Ovary (tissue), 9 donors: ENCODE measurements around the gene TREM1. TPM values are rescaled to one million over a fixed set of nuclear protein-coding genes. Genes with fewer than 3 reads are reported as not detected.
"Not testable (repeated sequence)": the region's sequence is repeated elsewhere in the genome, so short reads cannot be mapped to it uniquely, and the experiment has no call there.

Source experiments
- DNase-seq, 5 donors: peaks; one replicate each; pipeline ENCODE4 v3.0.0-alpha.2; 2019 to 2020
- H3K27ac ChIP-seq, 2 donors: fragments of 200-600 bp; one replicate each; pipeline versions ENCODE4 v1.5.1 to v1.8.0; 2019 to 2022
- H3K27me3 ChIP-seq: fragments of 200-600 bp; one replicate; pipeline ENCODE4 v1.8.0; 2022
- H3K36me3 ChIP-seq: fragments of 200-600 bp; sonication (generic); one replicate; pipeline ENCODE4 v1.5.1; 2019
- H3K4me1 ChIP-seq: one replicate; pipeline ENCODE4 v1.8.1; 2013; ENCODE audit warnings: mild to moderate bottlenecking, moderate library complexity; ENCODE audit not compliant: insufficient read depth
- H3K4me3 ChIP-seq: fragments of 200-600 bp; sonication (generic); one replicate; pipeline ENCODE4 v1.5.1; 2017
- H3K9me3 ChIP-seq, 2 donors: fragments of 200-600 bp in 1 of 2; sonication (generic) in 1 of 2; one replicate each; pipeline versions ENCODE4 v1.5.1 to v1.8.1; 2013 to 2019; ENCODE audit warnings: mild to moderate bottlenecking in 1 of 2, moderate library complexity in 1 of 2
- EP300 ChIP-seq: sonication (generic); formaldehyde crosslinking; IDR thresholded peaks from one replicate; pipeline ENCODE4 v1.6.1; 2017; ENCODE audit warnings: antibody characterized with exemption
- POLR2A ChIP-seq: fragments of 450-650 bp; IDR thresholded peaks from one replicate; pipeline ENCODE4 v1.6.1; 2017; ENCODE audit warnings: antibody characterized with exemption, mild to moderate bottlenecking, moderate library complexity
- WGBS, 3 donors: extraction: QIAGEN DNeasy Blood & Tissue Kit in 1 of 3; methylation state at CpG; one replicate each; pipeline versions ENCODE4 v1.1.5 to v1.1.7; 2013 to 2017; 5-methylcytosine and 5-hydroxymethylcytosine counted together
- intact Hi-C, 4 donors: fragments of 100-400 bp; cut with DNase I; formaldehyde crosslinking; loops; one replicate each; pipeline versions ENCODE4 v1.11.0 to v1.15.1; 2022 to 2023
- polyA plus RNA-seq, 2 donors: library from polyadenylated mRNA; stranded (reverse); fragments of 200-250 nt in 1 of 2; fragments of 350-450 nt in 1 of 2; fragmentation: Illumina TruSeq in 1 of 2; extraction: RNeasy Lipid Tissue Mini Kit (QIAGEN cat#74804) in 1 of 2; gene quantifications; one replicate each; pipeline ENCODE4 v1.2.3, GENCODE V29; 2013 to 2014
- total RNA-seq, 7 donors: library from RNA; depleted of rRNA in 2 of 7; stranded (reverse); fragments of >200 nt in 2 of 7; fragmentation: NEBNext Ultra II Directional in 3 of 7; extraction: Animal tissue kit (Norgen Biotek cat#: 25700) in 3 of 7; gene quantifications; one replicate each; pipeline versions ENCODE4 v1.1.0 to v1.2.4, GENCODE V29; 2016 to 2023
- TF ChIP-seq, protein P1 (sequence below), 3 donors: fragments of 450-650 bp in 2 of 3; fragments of 200-600 bp in 1 of 3; IDR thresholded peaks; one replicate each; pipeline versions ENCODE4 v1.5.1 to v1.8.0; 2016 to 2022; ENCODE audit warnings: antibody characterized with exemption in 3 of 3, mild to moderate bottlenecking in 1 of 3
- donor health status: DM: no; HTN: no; CAD: no; lungs with moderate emphysema.
- donor health status: DM: no; HTN: no; CAD: no.
- donor health status: Bipolar disorder and iron deficiency.
- donor health status: DM: yes; HTN: yes; CAD: no.
- donor health status: DM: no; HTN: no; CAD: no.
- donor health status: DM: yes; HTN: yes; CAD: no.

The TREM1 gene
- total and polyA plus RNA-seq, 9 donors: 0.34 to 2.9 (median 0.87) TPM

DNA sequence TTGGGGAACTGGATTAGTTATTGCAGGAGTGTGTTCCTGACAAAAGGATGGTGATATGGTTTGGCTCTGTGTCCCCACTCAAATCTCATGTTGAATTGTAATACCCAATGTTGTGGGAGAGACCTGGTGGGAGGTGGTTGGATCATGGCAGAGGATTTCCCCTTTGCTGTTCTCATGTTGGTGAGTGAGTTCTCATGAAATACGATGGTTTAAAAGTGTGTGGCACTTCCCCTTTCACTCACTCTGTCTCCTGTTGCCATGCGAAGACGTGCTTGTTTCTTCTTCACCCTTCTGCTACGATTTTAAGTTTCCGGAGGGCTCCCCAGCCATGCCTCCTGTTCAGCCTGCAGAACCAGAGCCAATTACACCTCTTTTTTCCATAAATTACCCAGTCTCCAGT is 16.2 kb upstream of the TREM1 start:
- Histone ChIP-seq H3K4me3 (no peak overlapping the region), H3K27ac (no peak overlapping the region), H3K27me3 (no peaks in the 10 kb centered on the region), H3K36me3 (no peaks in the 10 kb centered on the region), H3K4me1 (no peaks in the 10 kb centered on the region), H3K9me3 (no peaks in the 10 kb centered on the region)
- intact Hi-C loops: no loop called here
- TF ChIP-seq, protein P1, sequence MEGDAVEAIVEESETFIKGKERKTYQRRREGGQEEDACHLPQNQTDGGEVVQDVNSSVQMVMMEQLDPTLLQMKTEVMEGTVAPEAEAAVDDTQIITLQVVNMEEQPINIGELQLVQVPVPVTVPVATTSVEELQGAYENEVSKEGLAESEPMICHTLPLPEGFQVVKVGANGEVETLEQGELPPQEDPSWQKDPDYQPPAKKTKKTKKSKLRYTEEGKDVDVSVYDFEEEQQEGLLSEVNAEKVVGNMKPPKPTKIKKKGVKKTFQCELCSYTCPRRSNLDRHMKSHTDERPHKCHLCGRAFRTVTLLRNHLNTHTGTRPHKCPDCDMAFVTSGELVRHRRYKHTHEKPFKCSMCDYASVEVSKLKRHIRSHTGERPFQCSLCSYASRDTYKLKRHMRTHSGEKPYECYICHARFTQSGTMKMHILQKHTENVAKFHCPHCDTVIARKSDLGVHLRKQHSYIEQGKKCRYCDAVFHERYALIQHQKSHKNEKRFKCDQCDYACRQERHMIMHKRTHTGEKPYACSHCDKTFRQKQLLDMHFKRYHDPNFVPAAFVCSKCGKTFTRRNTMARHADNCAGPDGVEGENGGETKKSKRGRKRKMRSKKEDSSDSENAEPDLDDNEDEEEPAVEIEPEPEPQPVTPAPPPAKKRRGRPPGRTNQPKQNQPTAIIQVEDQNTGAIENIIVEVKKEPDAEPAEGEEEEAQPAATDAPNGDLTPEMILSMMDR (IDR thresholded peaks at IDR 0.05): no peak
- TF ChIP-seq EP300 (no peak), POLR2A (no peak)
- WGBS, 3 donors: 71 to 79% (median 76%) methylated on average over 5 of the region's 5 CpGs
- DNase-seq: no peak

DNA sequence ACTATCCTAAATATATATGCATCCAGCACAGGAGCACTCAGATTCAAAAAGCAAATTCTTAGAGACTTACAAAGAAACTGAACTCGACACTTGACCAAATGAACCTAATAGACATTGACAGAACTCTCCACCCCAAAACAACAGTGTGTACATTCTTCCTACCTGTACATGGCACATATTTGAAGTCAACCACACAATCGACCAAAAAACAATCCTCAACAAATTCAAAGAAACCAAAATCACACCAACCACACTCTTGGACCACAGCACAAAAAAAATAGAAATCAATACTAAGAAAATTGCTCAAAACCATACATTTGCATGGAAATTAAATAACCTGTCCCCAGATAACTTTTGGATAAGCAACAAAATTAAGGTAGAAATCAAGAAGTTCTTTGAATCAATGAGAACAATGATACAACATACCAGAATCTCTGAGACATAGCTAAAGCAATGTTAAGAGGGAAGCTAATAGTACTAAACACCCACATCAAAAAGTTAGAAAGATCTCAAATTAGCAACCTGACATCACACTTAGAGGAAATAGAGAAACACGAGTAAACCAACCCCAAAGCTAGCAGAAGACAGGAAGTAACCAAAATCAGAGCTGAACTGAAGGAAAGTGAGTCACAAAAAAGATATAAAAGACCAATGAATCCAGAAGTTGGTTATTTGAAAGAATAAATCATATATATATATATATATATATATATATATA is 12.5 kb upstream of the TREM1 start:
- Histone ChIP-seq H3K4me1 (no peaks in the 10 kb centered on the region), H3K27me3 (no peaks in the 10 kb centered on the region), H3K9me3 (peaks cover 0 to 3% of the 10 kb centered on the region in 2 donors), H3K36me3 (no peaks in the 10 kb centered on the region), H3K4me3 (no peak overlapping the region), H3K27ac (no peak overlapping the region)
- DNase-seq: no peak
- 51 to 60% (median 53%) methylated on average over 3 of the region's 3 CpGs for WGBS, 3 donors
- intact Hi-C loops: no loop called here
- TF ChIP-seq EP300: no peak

DNA sequence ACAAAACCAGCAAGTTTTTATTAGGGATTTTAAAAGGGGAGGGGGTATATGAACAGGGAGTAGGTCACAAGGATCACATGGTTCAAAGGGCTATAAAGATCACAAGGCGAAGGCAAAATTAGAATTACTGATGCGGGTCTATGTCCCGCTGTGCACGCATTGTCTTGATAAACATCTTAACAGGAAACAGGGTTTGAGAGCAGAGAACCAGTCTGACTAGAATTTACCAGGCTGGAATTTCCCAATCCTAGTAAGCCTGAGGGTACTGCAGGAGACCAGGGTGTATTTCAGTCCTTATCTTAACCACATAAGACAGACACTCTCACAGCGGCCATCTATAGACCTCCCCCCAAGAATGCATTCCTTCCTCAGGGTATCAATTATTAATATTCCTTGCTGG is 10.8 kb upstream of the TREM1 start:
- WGBS, 3 donors: 87 to 89% (median 88%) methylated on average over 5 of the region's 5 CpGs
- H3K4me3 ChIP-seq, H3K4me1 ChIP-seq, H3K27me3 ChIP-seq, intact Hi-C loops, DNase-seq, H3K36me3 ChIP-seq, H3K27ac ChIP-seq, H3K9me3 ChIP-seq: not testable (repeated sequence)

DNA sequence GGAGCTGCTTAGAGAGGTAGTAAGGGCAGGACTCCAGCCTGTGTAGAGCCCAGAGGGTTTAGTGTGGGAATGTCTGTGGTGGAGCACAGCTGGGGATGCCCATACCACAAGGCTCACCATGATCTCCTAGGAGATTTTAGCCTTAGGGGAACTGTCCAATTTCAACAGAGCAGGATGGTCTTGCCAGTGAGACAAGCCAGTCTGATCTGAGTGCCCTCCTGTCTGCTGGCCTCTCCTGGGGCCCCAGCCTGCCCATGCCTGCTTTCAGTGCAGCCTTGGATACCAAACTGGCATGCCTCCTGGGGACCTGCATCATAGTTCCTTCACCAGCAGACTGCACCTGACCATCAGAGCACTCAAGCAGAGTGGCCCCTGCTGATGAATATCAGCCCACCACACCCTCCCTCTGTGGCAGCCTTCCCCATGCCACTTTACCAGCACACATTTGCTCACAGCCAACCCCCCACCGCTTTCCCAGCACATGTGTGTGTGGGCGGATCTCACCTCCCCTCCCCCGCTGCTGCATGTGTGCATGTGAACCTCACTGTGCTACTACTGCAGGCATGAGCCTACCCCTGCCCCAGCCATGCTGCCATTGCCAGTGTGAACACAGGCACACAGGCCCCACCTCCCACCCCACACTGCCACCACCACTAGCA is 7.9 kb upstream of the TREM1 start:
- no peaks in the 10 kb centered on the region for H3K36me3 ChIP-seq
- no peaks in the 10 kb centered on the region for H3K4me1 ChIP-seq
- peaks cover 0 to 3% of the 10 kb centered on the region in 2 donors for H3K9me3 ChIP-seq
- DNase-seq: no peak
- TF ChIP-seq, protein P1 (IDR thresholded peaks at IDR 0.05): no peak
- TF ChIP-seq EP300 (no peak), POLR2A (no peak)
- H3K27ac ChIP-seq: no peak overlapping the region
- no peaks in the 10 kb centered on the region for H3K27me3 ChIP-seq
- intact Hi-C loops: no loop called here
- H3K4me3 ChIP-seq: no peak overlapping the region
- WGBS, 3 donors: 68 to 78% (median 71%) methylated on average over 3 of the region's 3 CpGs

- H3K27me3 ChIP-seq: no peaks in the 10 kb centered on the region
- H3K4me3 ChIP-seq: no peak overlapping the region
- H3K36me3 ChIP-seq: no peaks in the 10 kb centered on the region
- intact Hi-C loops: no loop called here
- H3K4me1 ChIP-seq: no peaks in the 10 kb centered on the region
- H3K9me3 ChIP-seq: no peaks in the 10 kb centered on the region
- no peak for DNase-seq
- 31 to 41% (median 36%) methylated on average over 1 of the region's 1 CpG for WGBS, 3 donors
- H3K27ac ChIP-seq: no peak overlapping the region
- no peak for TF ChIP-seq EP300
- TF ChIP-seq POLR2A: no peak
- TF ChIP-seq, protein P1 (IDR thresholded peaks at IDR 0.05): no peak
These were observed 5.2 kb upstream of the TREM1 start for GRCh38 chr6:41291717-41292116.
